Measurements from ENCODE around the gene CAMK1D.

DNA sequence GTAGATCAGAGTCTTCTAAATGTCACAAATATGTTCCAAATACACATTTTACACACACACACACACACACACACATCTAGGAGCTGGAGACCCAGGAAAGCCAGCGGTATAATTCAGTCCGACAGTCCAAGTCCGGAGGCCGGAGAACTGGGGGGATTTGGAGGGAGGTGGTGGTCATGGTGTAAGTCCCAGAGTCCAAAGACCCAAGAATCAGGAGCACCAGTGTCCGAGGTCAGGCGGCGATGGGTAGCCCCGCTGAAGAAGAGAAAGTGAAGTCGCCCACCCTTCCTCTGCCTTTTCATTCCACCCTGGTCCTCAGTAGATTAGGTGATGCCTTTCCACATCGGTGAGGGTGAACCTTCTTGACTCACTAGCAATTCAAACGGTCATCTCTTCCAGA is 154.8 kb downstream of the CAMK1D start:
- TF ChIP-seq USF2 (IDR thresholded peaks at IDR 0.05; ENCODE audit: borderline replicate concordance, low read depth, low read length) (no peak), MEF2A (IDR thresholded peaks at IDR 0.05; ENCODE audit: borderline replicate concordance, low read depth) (no peak), CTCF (IDR thresholded peaks at IDR 0.05) (no peak), TEAD4 (IDR thresholded peaks at IDR 0.05; ENCODE audit: borderline replicate concordance, insufficient read depth) (no peak), TAF1 (IDR thresholded peaks at IDR 0.05; ENCODE audit: borderline replicate concordance, low read depth, low read length) (no peak)

Data from SK-N-SH (cell line).